Measurements from ENCODE around the gene LACTB.

- TF ChIP-seq CTCF (conservative IDR thresholded peaks at IDR 0.05; ENCODE audit: low read depth, low read length) (no peak), EZH2 (IDR thresholded peaks at IDR 0.05; ENCODE audit: low read length, unreplicated experiment) (no peak)
Measured at GRCh38 chr15:63111481-63111880, 10.2 kb upstream of the LACTB start.
